ENCODE measurements around the gene STX16.

DNA sequence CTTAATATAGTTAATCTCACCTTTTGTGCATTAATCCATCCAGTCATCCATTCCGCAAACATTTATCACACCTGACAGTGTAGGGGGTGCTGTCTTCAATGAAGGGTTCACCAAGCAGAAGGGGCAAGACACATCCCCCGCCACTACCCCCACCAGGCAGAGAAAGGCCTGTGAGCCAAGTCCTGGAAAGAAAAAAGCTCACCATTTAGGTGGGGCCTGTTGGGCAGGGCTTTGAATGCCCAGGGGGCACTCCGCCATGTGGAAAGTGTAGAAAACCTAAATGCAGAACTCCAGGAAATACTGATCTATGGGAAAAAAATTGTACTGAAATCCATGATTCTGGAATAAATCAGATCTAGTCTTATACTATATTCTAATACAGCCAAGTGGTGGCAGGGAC is 4.8 kb upstream of the STX16 start:
- TF ChIP-seq POLR2A (IDR thresholded peaks at IDR 0.05; ENCODE audit: low read depth, low read length) (no peak), POLR2AphosphoS5 (IDR thresholded peaks at IDR 0.05; ENCODE audit: low read depth, low read length) (no peak)

All from GM12892 (cell line).